GM12865 (cell line): Measurements from ENCODE around the gene GNB1.
"Not testable (repeated sequence)": the region's sequence is repeated elsewhere in the genome, so short reads cannot be mapped to it uniquely, and the experiment has no call there.

Experiments
- DNase-seq: peaks from one replicate; pipeline ENCODE4 v3.0.0; 2010; ENCODE audit warnings: low read depth
- H3K4me3 ChIP-seq: 2 replicates; pipeline ENCODE4 v1.5.1; 2011; ENCODE audit warnings: mild to moderate bottlenecking, low read depth, low read length, control low read depth
- TF ChIP-seq, protein P1 (sequence below): IDR thresholded peaks from 2 replicates; pipeline ENCODE4 v1.5.1; 2011; ENCODE audit warnings: low read length, control low read depth, low read depth, inconsistent platforms; ENCODE audit not compliant: insufficient read depth; ENCODE audit errors: missing control alignments

Gene GNB1

GRCh38 chr1:1937061-1937460 is 46.2 kb upstream of the GNB1 start:
- no peak overlapping the region for H3K4me3 ChIP-seq
- no peak for DNase-seq
- TF ChIP-seq, protein P1, sequence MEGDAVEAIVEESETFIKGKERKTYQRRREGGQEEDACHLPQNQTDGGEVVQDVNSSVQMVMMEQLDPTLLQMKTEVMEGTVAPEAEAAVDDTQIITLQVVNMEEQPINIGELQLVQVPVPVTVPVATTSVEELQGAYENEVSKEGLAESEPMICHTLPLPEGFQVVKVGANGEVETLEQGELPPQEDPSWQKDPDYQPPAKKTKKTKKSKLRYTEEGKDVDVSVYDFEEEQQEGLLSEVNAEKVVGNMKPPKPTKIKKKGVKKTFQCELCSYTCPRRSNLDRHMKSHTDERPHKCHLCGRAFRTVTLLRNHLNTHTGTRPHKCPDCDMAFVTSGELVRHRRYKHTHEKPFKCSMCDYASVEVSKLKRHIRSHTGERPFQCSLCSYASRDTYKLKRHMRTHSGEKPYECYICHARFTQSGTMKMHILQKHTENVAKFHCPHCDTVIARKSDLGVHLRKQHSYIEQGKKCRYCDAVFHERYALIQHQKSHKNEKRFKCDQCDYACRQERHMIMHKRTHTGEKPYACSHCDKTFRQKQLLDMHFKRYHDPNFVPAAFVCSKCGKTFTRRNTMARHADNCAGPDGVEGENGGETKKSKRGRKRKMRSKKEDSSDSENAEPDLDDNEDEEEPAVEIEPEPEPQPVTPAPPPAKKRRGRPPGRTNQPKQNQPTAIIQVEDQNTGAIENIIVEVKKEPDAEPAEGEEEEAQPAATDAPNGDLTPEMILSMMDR, result no peak

GRCh38 chr1:1934848-1935247 is 44.0 kb upstream of the GNB1 start:
- H3K4me3 ChIP-seq, DNase-seq: not testable (repeated sequence)

- TF ChIP-seq, protein P1, result no peak
- H3K4me3 ChIP-seq, result no peak overlapping the region
- no peak for DNase-seq
Measured at GRCh38 chr1:1929639-1930545, 39.0 kb upstream of the GNB1 start.

GRCh38 chr1:1929102-1929638 is 38.3 kb upstream of the GNB1 start:
- no peak overlapping the region for H3K4me3 ChIP-seq
- TF ChIP-seq, protein P1, result no peak
- no peak for DNase-seq

DNA sequence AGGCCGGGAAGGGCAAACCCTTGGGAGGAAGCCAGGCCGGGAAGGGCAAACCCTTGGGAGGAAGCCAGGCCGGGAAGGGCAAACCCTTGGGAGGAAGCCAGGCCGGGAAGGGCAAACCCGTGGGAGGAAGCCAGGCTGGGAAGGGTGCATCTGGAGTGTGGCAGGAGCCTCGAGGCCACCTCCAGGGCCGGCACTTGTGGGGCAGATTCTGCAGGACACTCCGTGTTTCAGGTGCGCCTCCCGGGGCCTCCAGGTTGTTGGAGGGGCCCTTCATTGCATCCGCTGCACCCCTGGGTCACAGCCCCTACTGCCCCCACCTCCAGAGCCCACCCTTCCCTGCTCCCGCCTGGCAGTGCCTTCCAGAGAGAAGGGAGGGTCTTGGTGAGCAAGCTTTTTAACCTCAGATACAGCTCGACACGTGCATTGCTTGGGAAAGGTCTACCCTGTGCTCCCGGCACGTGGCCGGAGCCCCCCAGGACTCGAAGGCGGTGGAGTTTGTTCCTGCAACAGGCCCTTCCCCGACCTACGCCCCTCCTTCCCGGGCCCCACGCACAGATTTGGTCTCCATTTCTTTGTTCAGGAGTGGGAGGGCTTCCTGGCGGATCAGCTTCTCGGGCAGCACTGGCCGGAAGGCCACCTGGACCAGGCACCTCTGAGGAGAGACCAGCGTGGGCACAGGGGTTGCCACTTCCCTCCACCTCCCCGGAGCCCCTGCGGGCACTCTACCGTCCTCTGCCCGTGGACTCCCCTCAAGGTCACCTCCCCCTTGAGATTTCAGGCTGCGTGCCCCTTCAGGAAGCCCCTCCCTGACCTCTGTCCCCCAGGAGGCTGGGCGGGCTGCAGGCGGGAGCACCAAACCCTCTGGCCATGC is 37.6 kb upstream of the GNB1 start:
- DNase-seq, result no peak
- TF ChIP-seq, protein P1, result no peak
- H3K4me3 ChIP-seq, result no peak overlapping the region

DNA sequence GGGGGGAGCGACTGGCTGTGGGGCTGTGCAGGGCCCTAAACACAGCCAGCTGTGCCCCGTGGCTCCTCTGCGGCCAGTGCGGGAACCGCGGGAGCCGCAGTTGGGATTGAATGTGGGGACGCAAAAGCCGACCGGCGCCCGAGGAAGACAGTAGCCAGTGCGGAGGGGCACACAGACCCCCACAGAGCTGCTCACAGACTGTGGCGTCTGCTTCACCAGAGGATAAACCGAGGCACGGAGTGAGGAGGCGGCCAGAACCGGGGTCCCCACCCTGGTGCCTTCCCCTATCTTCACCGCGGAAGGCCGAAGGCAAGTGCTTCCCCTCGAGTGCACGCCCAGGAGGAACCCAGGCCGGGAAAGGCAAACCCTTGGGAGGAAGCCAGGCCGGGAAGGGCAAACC is 36.9 kb upstream of the GNB1 start:
- H3K4me3 ChIP-seq, result no peak overlapping the region
- TF ChIP-seq, protein P1, result no peak
- DNase-seq, result no peak
